IMR-90 (cell line): Measurements from ENCODE around the gene EPN1. TPM values are rescaled to one million over a fixed set of nuclear protein-coding genes. Genes with fewer than 3 reads are reported as not detected.

Experiments used
- ATAC-seq: fragments of 200-7000 bp; cut with Tn5 transposase; 2 replicates; pipeline ENCODE4 v1.9.1; 2020; ENCODE audit warnings: low read depth, mild to moderate bottlenecking, moderate library complexity
- BruUV-seq: library from RNA; stranded (reverse); fragments of 400-500 nt; replicated peaks from 2 replicates; lab custom pipeline; 2021; lab: Mats Ljungman, UMichigan
- CTCF ChIA-PET: fragments of 300-600 bp; formaldehyde crosslinking; extraction: SDS; loops from one replicate; lab custom pipeline; 2021; ENCODE audit warnings: antibody characterized with exemption; lab: Yijun Ruan, JAX
- POLR2A ChIA-PET: fragments of 300-600 bp; sonication (Branson Sonifier 250); formaldehyde crosslinking; loops from one replicate; lab custom pipeline; 2022; ENCODE audit warnings: antibody characterized with exemption; ENCODE audit not compliant: unreplicated experiment; lab: Charles Lee
- DNase-seq: peaks from one replicate; pipeline ENCODE4 v3.0.0; 2013
- H2AFZ ChIP-seq: replicated peaks from 2 replicates; pipeline ENCODE3; 2013; ENCODE audit warnings: low read length, mild to moderate bottlenecking; ENCODE audit not compliant: poor library complexity
- H2AK5ac ChIP-seq: 2 replicates; pipeline ENCODE4 v1.6.1; 2013; ENCODE audit warnings: low read depth, low read length, inconsistent platforms
- H2AK9ac ChIP-seq: replicated peaks from 2 replicates; pipeline ENCODE3; 2013; ENCODE audit warnings: mild to moderate bottlenecking, low read depth, low read length, moderate library complexity; ENCODE audit not compliant: poor library complexity
- H2BK120ac ChIP-seq: 2 replicates; pipeline ENCODE4 v1.6.1; 2013; ENCODE audit warnings: low read depth, low read length, inconsistent platforms
- H2BK15ac ChIP-seq: 3 replicates; pipeline ENCODE4 v1.6.1; 2013; ENCODE audit warnings: low read depth, low read length, inconsistent platforms
- H2BK20ac ChIP-seq: 2 replicates; pipeline ENCODE4 v1.6.1; 2013; ENCODE audit warnings: low read depth, mild to moderate bottlenecking, inconsistent platforms, low read length, moderate library complexity
- H2BK5ac ChIP-seq: 2 replicates; pipeline ENCODE4 v1.6.1; 2013; ENCODE audit warnings: mild to moderate bottlenecking, low read depth, low read length, inconsistent platforms; ENCODE audit not compliant: poor library complexity, severe bottlenecking
- H3K14ac ChIP-seq: replicated peaks from 2 replicates; pipeline ENCODE4 v1.6.1; 2013; ENCODE audit warnings: low read depth, low read length, inconsistent platforms
- H3K18ac ChIP-seq: 2 replicates; pipeline ENCODE4 v1.6.1; 2013; ENCODE audit warnings: low read depth, low read length, control low read depth
- H3K23ac ChIP-seq: 2 replicates; pipeline ENCODE4 v1.6.1; 2013; ENCODE audit warnings: low read depth, low read length, inconsistent platforms
- H3K27ac ChIP-seq: 2 replicates; pipeline ENCODE4 v1.5.1; 2013; ENCODE audit warnings: mild to moderate bottlenecking, control low read depth, low read length; ENCODE audit not compliant: insufficient read depth
- H3K27me3 ChIP-seq: 2 replicates; pipeline ENCODE4 v1.6.1; 2013; ENCODE audit warnings: low read length; ENCODE audit not compliant: control insufficient read depth, insufficient read depth
- H3K36me3 ChIP-seq: 2 replicates; pipeline ENCODE4 v1.6.1; 2013; ENCODE audit warnings: low read length, mixed read lengths; ENCODE audit not compliant: control insufficient read depth, insufficient read depth
- H3K4ac ChIP-seq: 2 replicates; pipeline ENCODE4 v1.6.1; 2013; ENCODE audit warnings: low read depth, low read length, inconsistent platforms
- H3K4me1 ChIP-seq: 2 replicates; pipeline ENCODE4 v1.6.1; 2013; ENCODE audit warnings: low read length, mixed read lengths; ENCODE audit not compliant: control insufficient read depth, insufficient read depth
- H3K4me2 ChIP-seq: 2 replicates; pipeline ENCODE4 v1.6.1; 2013; ENCODE audit warnings: low read depth, mild to moderate bottlenecking, control low read depth, low read length, moderate library complexity
- H3K4me3 ChIP-seq: 2 replicates; pipeline ENCODE4 v1.5.1; 2013; ENCODE audit warnings: low read depth, mild to moderate bottlenecking, control low read depth, low read length, moderate library complexity; ENCODE audit not compliant: insufficient read depth
- H3K56ac ChIP-seq: 2 replicates; pipeline ENCODE4 v1.6.1; 2013; ENCODE audit warnings: low read length, inconsistent platforms; ENCODE audit not compliant: insufficient read depth; ENCODE audit errors: extremely low read depth
- H3K79me1 ChIP-seq, 2 experiments: 2 replicates each; pipeline ENCODE4 v1.6.1; 2013; ENCODE audit warnings: low read length in 2 of 2, inconsistent platforms in 1 of 2, low read depth in 1 of 2
- H3K9ac ChIP-seq: 2 replicates; pipeline ENCODE4 v1.6.1; 2013; ENCODE audit warnings: low read depth, low read length, control low read depth
- H3K9me1 ChIP-seq: 2 replicates; pipeline ENCODE4 v1.6.1; 2013; ENCODE audit warnings: low read length, inconsistent platforms; ENCODE audit not compliant: insufficient read depth
- H3K9me3 ChIP-seq: 2 replicates; pipeline ENCODE4 v1.6.1; 2013; ENCODE audit warnings: low read length; ENCODE audit not compliant: control insufficient read depth, insufficient read depth
- H4K20me1 ChIP-seq: 2 replicates; pipeline ENCODE4 v1.6.1; 2013; ENCODE audit warnings: low read length, inconsistent platforms; ENCODE audit not compliant: insufficient read depth
- H4K5ac ChIP-seq: 2 replicates; pipeline ENCODE4 v1.6.1; 2013; ENCODE audit warnings: mild to moderate bottlenecking, low read depth, low read length, control low read depth
- H4K8ac ChIP-seq, 2 experiments: 2 replicates each; pipeline ENCODE4 v1.6.1; 2013; ENCODE audit warnings: low read depth in 2 of 2, low read length in 2 of 2, control low read depth in 1 of 2, inconsistent platforms in 1 of 2
- H4K91ac ChIP-seq: 2 replicates; pipeline ENCODE4 v1.6.1; 2013; ENCODE audit warnings: low read depth, low read length, inconsistent platforms; ENCODE audit not compliant: insufficient read depth
- CEBPB ChIP-seq: IDR thresholded peaks from 2 replicates; pipeline ENCODE4 v1.6.1; 2012; ENCODE audit warnings: low read depth, low read length, improper control_type of control experiment
- ELK1 ChIP-seq: fragments of 150-350 bp; IDR thresholded peaks from 2 replicates; pipeline ENCODE4 v1.6.1; 2016; ENCODE audit warnings: low read depth, mild to moderate bottlenecking, low read length, moderate library complexity, borderline replicate concordance
- MAFK ChIP-seq: IDR thresholded peaks from 2 replicates; pipeline ENCODE4 v1.6.1; 2012; ENCODE audit warnings: low read depth, low read length, improper control_type of control experiment
- MAZ ChIP-seq: IDR thresholded peaks from 2 replicates; pipeline ENCODE4 v1.6.1; 2012; ENCODE audit warnings: low read depth, mild to moderate bottlenecking, low read length, improper control_type of control experiment, moderate library complexity, borderline replicate concordance
- POLR2A ChIP-seq: IDR thresholded peaks from 2 replicates; pipeline ENCODE4 v1.6.1; 2012; ENCODE audit warnings: mild to moderate bottlenecking, low read depth, low read length
- RFX5 ChIP-seq: IDR thresholded peaks from 2 replicates; pipeline ENCODE4 v1.8.0; 2012; ENCODE audit warnings: low read depth, mild to moderate bottlenecking, low read length, moderate library complexity
- WGBS, 2 experiments: methylation state at CpG; one replicate each; pipeline versions ENCODE4 v1.1.5 to v1.1.7; 2013; ENCODE audit warnings: missing lambda C conversion rate in 2 of 2; ENCODE audit not compliant: insufficient read length in 1 of 2; ENCODE audit errors: extremely low coverage in 2 of 2; 5-methylcytosine and 5-hydroxymethylcytosine counted together
- dilution Hi-C: fragments of 300-500 bp; cut with HindIII; formaldehyde crosslinking; loops from one replicate; pipeline ENCODE4 v1.14.3; 2018; ENCODE audit warnings: low sequenced_read_pairs; ENCODE audit not compliant: unreplicated experiment
- in situ Hi-C: fragments of 300-500 bp; cut with MboI; formaldehyde crosslinking; loops from 3 replicates; pipeline ENCODE4 v1.14.3; 2019; ENCODE audit warnings: low sequenced_read_pairs, inconsistent platforms, mixed read lengths
- intact Hi-C: fragments of 100-400 bp; cut with micrococcal nuclease; formaldehyde crosslinking; loops from 2 replicates; pipeline ENCODE4 v1.10.0; 2022
- polyA plus RNA-seq, 3 experiments: library from polyadenylated mRNA; depleted of rRNA; stranded (reverse); fragments of >200 nt; gene quantifications; 2 replicates each; pipeline ENCODE4 v1.2.3, GENCODE V29; 2012; ENCODE audit warnings: low replicate concordance in 1 of 3
- total RNA-seq: library from RNA; depleted of rRNA; stranded (reverse); fragments of >200 nt; gene quantifications from 2 replicates; pipeline ENCODE4 v1.2.3, GENCODE V29; 2012
- TF ChIP-seq, protein P1 (sequence below): fragments of 150-350 bp; IDR thresholded peaks from 2 replicates; pipeline ENCODE4 v1.6.1; 2017; ENCODE audit warnings: mild to moderate bottlenecking, antibody characterized with exemption, low read length, low read depth

The EPN1 gene
- total and polyA plus RNA-seq, 2 of the 4 experiments (the other 2 are of a cell fraction), result 19.0 to 122 TPM

DNA sequence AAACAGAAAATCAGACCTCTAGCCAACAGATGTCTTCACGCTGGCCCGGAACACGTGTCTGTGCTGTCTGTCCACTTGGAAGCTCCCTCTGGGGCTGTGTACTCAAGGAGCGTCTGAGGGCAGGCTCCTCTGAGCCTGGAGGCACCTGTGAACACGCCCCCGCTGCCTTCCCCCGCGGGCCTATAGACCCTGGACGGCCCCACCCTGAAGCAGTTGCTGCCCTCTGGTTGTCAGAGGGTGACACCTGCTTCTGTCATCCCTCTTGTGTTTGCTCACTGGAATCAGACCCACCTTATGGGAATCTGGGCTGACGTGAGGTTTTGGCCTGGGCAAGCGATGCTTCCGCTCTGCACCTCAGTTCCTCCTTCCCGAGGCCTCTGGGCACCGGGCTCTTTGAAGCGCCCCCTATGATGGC is 19.2 kb downstream of the EPN1 start:
- Histone ChIP-seq H3K27ac (no peak overlapping the region), H4K91ac (no peak overlapping the region), H2BK5ac (no peak overlapping the region), H3K9me1 (no peaks in the 10 kb centered on the region), H3K23ac (no peak overlapping the region), H4K5ac (no peak overlapping the region), H3K79me1 (no peaks in the 10 kb centered on the region; a peak in 1 of 4 replicates), H2BK120ac (no peak overlapping the region), H3K56ac (no peak overlapping the region), H2AFZ (no peak overlapping the region), H2AK9ac (no peak overlapping the region), H3K14ac (no peak overlapping the region), H3K27me3 (no peaks in the 10 kb centered on the region), H3K9me3 (no peaks in the 10 kb centered on the region), H3K18ac (no peak overlapping the region), H4K8ac (no peak overlapping the region), H3K36me3 (peaks cover 58% of the 10 kb centered on the region), H2AK5ac (no peak overlapping the region), H2BK15ac (no peak overlapping the region), H3K4me2 (no peak overlapping the region), H2BK20ac (no peak overlapping the region), H3K4ac (no peak overlapping the region), H3K9ac (no peak overlapping the region), H3K4me1 (no peaks in the 10 kb centered on the region), H4K20me1 (no peaks in the 10 kb centered on the region; the same call in 1 of the 2 replicates), H3K4me3 (no peak overlapping the region)
- DNase-seq (no peak), ATAC-seq (no peak)
- CTCF ChIA-PET, result no interaction called here
- BruUV-seq, result no TSS peak
- dilution Hi-C loops, result no loop called here
- WGBS, 2 experiments, result 94% methylated on average over 9 of the region's 15 CpGs; no CpG with 5 or more reads in 1 of the 2 experiments
- no peak for TF ChIP-seq MAZ
- no peak for TF ChIP-seq MAFK
- TF ChIP-seq CEBPB, result no peak
- TF ChIP-seq RFX5, result no peak
- TF ChIP-seq, protein P1, sequence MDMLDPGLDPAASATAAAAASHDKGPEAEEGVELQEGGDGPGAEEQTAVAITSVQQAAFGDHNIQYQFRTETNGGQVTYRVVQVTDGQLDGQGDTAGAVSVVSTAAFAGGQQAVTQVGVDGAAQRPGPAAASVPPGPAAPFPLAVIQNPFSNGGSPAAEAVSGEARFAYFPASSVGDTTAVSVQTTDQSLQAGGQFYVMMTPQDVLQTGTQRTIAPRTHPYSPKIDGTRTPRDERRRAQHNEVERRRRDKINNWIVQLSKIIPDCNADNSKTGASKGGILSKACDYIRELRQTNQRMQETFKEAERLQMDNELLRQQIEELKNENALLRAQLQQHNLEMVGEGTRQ, result no peak
- no peak for TF ChIP-seq ELK1
- TF ChIP-seq POLR2A, result no peak
- intact Hi-C loops, result no loop called here
- in situ Hi-C loops, result loop anchor here (25.0 kb wide), 1 partner anchor 443 kb away; the partner anchor contains the start of gene ZNF444
- POLR2A ChIA-PET, result no interaction called here
